Measurements from ENCODE around the gene BAHCC1. TPM values are rescaled to one million over a fixed set of nuclear protein-coding genes. Genes with fewer than 3 reads are reported as not detected.

BAHCC1 gene
- total RNA-seq, 5 donors from 2014 or later (not counting 1 experiment from before 2014, with no cell fraction given), result 0.23 to 0.82 (median 0.33) TPM

DNA sequence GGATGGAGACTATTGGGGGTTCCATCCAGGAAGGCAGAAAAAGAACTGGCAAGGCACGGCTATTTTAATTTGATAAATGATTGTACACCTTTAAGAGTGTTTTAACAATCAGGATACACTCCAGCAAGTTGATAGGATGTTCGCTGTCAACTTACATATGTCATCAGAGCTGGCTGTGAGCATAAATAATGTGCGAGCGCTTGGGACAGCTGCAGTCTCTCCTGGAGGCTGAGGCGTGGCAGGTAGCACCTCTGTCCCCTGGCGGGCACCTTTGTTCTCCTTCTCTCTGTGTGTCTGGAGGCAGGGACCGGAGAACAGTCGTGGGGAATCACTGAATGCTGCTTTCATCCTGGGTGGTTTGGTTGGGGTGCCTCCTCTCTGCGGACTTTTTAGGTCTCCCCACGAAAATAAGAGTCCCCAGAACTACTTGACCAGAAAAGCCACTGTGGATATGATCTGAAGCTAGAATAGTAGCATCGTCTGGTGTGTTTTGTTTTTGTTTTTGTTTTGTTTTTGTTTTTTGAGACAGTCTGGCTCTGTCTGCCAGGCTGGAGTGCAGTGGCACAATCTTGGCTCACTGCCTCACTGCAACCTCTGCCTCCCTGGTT is 9.4 kb downstream of the BAHCC1 start:
- DNase-seq, result no peak
- no peaks in the 10 kb centered on the region for H3K36me3 ChIP-seq (ENCODE audit: control insufficient read depth in 2 of 2, extremely low read depth in 1 of 2, insufficient read depth in 1 of 2, low read length in 1 of 2)
- H3K4me1 Mint-ChIP-seq, result peaks cover 4 to 6% (median 6%) of the 10 kb centered on the region in 3 donors
- peaks cover 50 to 90% of the 10 kb centered on the region in 2 donors for H3K27me3 Mint-ChIP-seq
- ChIA-PET POLR2A (no interaction called here), CTCF (no interaction called here)
- H3K4me1 ChIP-seq (ENCODE audit: control insufficient read depth in 1 of 2, extremely low read depth in 1 of 2, insufficient read depth in 2 of 2, low read length in 2 of 2), result peaks cover 2 to 17% of the 10 kb centered on the region in 2 experiments
- H3K27ac ChIP-seq (ENCODE audit: low read length), result no peak overlapping the region
- 66% methylated on average over 6 of the region's 11 CpGs for WGBS (ENCODE audit: insufficient coverage)
- no peaks in the 10 kb centered on the region for H3K9me3 Mint-ChIP-seq
- ATAC-seq (replicated peaks in 1 of 4), result no peak
- no peak overlapping the region for H3K4me3 ChIP-seq (ENCODE audit: control insufficient read depth in 1 of 2, extremely low read depth in 1 of 2, low read length in 1 of 2)
- peaks cover 0 to 94% of the 10 kb centered on the region in 2 experiments for H3K27me3 ChIP-seq (replicated peaks in 1 of 2; ENCODE audit: control insufficient read depth in 2 of 2, extremely low read depth in 1 of 2, insufficient read depth in 2 of 2, low read length in 1 of 2)
- H3K36me3 Mint-ChIP-seq, result no peaks in the 10 kb centered on the region
- H3K9me3 ChIP-seq, result no peaks in the 10 kb centered on the region
- no peak overlapping the region for H3K4me3 Mint-ChIP-seq
- no peak overlapping the region for H3K27ac Mint-ChIP-seq

DNA sequence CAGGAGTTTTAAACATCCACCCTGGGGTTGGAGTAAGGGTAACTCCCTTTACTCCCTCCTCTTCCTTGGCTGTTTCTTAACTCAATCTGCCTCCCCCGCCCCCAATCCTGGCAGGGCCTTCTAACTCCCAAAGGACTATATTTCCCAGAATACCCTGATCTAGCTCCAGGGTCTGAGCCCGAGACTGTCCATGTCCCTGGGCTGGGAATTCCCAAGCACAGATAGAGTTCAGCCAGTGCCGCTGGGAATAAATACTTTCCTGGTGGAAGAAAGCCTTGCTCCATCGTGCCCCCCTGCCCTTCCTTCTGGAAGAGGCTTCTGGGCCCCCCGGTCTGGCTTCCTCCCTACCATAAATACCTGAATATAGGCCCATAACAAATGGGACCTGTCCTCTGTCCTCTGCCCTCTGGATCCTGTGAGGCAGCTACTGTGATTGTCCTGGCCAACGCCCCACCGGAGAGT is 10.2 kb downstream of the BAHCC1 start:
- Mint-ChIP-seq H3K4me1 (peaks cover 0 to 3% (median 2%) of the 10 kb centered on the region in 3 donors), H3K4me3 (no peak overlapping the region), H3K27me3 (peaks cover 47 to 87% of the 10 kb centered on the region in 2 donors), H3K27ac (no peak overlapping the region), H3K9me3 (no peaks in the 10 kb centered on the region), H3K36me3 (no peaks in the 10 kb centered on the region)
- no peaks in the 10 kb centered on the region for H3K36me3 ChIP-seq (ENCODE audit: control insufficient read depth in 2 of 2, extremely low read depth in 1 of 2, insufficient read depth in 1 of 2, low read length in 1 of 2)
- H3K27ac ChIP-seq (ENCODE audit: low read length), result no peak overlapping the region
- WGBS (ENCODE audit: insufficient coverage), result 88% methylated on average over 5 of the region's 7 CpGs
- ChIA-PET POLR2A (no interaction called here), CTCF (no interaction called here)
- ATAC-seq (replicated peaks in 1 of 4) (no peak), DNase-seq (no peak)
- H3K9me3 ChIP-seq, result no peaks in the 10 kb centered on the region
- peaks cover 0 to 94% of the 10 kb centered on the region in 2 experiments for H3K27me3 ChIP-seq (replicated peaks in 1 of 2; ENCODE audit: control insufficient read depth in 2 of 2, extremely low read depth in 1 of 2, insufficient read depth in 2 of 2, low read length in 1 of 2)
- no peak overlapping the region for H3K4me3 ChIP-seq (ENCODE audit: control insufficient read depth in 1 of 2, extremely low read depth in 1 of 2, low read length in 1 of 2)
- H3K4me1 ChIP-seq (ENCODE audit: control insufficient read depth in 1 of 2, extremely low read depth in 1 of 2, insufficient read depth in 2 of 2, low read length in 2 of 2), result peaks cover 0 to 11% of the 10 kb centered on the region in 2 experiments

DNA sequence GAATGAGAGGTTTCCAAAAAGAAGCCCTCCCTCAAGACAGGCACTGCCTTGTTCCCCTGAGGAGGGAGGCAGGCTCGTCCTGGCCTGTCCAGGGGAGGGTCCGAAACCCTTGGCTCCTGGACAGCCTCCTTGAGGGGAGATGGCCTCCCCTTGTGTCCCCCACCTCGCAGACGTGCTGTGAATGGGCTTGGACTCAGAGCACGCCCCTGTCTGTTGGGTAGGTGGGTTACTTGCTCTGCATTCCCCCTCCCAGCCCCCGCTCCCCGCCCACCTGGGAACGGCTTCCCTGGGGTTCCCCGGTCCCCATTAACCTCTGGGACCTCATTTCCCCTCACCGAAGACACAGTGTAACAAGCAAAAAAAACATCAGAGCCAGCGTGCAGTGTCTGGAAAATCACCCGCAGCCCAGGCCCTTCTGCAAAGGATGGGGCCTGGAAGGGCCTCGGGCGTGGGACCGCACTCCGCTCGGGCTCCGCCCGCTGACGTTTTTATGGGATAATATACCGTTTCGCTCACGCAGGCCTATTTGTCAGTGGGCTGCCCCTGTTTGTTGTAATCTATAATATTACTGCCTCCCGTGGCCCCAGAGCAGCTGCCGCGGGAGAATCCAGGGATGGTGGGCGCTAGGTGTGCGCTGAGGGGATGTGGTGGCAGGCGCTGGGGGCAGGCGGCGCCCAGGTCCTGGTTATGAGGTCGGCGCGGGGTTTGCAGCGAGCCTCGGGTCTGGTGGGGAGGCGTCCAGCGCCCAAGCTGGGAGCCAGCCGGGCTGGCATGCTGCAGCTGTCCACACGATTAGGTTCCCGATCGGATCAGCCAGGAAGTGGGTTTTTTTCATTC is 11.1 kb downstream of the BAHCC1 start:
- 75% methylated on average over 31 of the region's 42 CpGs for WGBS (ENCODE audit: insufficient coverage)
- H3K27me3 Mint-ChIP-seq, result peaks cover 40 to 80% of the 10 kb centered on the region in 2 donors

DNA sequence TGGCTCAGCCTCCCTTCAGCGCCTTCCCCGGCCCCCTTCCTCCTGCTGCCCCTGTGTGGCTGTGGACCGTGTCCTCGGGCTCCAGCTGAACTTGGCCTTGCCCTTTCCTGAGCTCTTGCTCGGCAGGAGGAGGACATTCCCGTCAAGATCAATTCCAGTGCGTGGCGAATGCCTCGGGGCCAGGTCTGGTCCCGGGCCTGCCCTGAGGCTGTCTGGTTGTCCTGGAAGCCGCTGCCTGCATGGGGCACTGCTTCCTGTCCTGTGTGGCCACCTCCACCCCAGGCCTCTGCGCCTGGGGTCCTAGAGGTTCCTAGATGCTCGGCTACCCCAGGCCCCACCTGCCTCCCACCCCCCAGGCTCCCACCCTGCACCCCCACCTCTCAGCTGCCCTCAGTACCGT is 12.8 kb downstream of the BAHCC1 start:
- Histone ChIP-seq H3K4me1 (ENCODE audit: control insufficient read depth in 1 of 2, extremely low read depth in 1 of 2, insufficient read depth in 2 of 2, low read length in 2 of 2) (peaks cover 20 to 23% of the 10 kb centered on the region in 2 experiments), H3K9me3 (no peaks in the 10 kb centered on the region), H3K36me3 (ENCODE audit: control insufficient read depth in 2 of 2, extremely low read depth in 1 of 2, insufficient read depth in 1 of 2, low read length in 1 of 2) (no peaks in the 10 kb centered on the region), H3K4me3 (ENCODE audit: control insufficient read depth in 1 of 2, extremely low read depth in 1 of 2, low read length in 1 of 2) (no peak overlapping the region), H3K27me3 (replicated peaks in 1 of 2; ENCODE audit: control insufficient read depth in 2 of 2, extremely low read depth in 1 of 2, insufficient read depth in 2 of 2, low read length in 1 of 2) (peaks cover 0 to 91% of the 10 kb centered on the region in 2 experiments), H3K27ac (ENCODE audit: low read length) (no peak overlapping the region)
- Mint-ChIP-seq H3K9me3 (no peaks in the 10 kb centered on the region), H3K27me3 (peaks cover 29 to 68% of the 10 kb centered on the region in 2 donors), H3K36me3 (no peaks in the 10 kb centered on the region), H3K4me3 (no peak overlapping the region), H3K4me1 (peaks cover 12 to 14% (median 12%) of the 10 kb centered on the region in 3 donors), H3K27ac (no peak overlapping the region)
- WGBS (ENCODE audit: insufficient coverage), result 90% methylated on average over 6 of the region's 14 CpGs
- ChIA-PET CTCF (no interaction called here), POLR2A (no interaction called here)
- ATAC-seq (replicated peaks in 1 of 4) (no peak), DNase-seq (no peak)

More for the DNA sequence above, 11.1 kb downstream of the BAHCC1 start:
- ATAC-seq (replicated peaks in 1 of 4) (no peak), DNase-seq (no peak)
- Histone ChIP-seq H3K9me3 (no peaks in the 10 kb centered on the region), H3K27ac (ENCODE audit: low read length) (no peak overlapping the region), H3K4me1 (ENCODE audit: control insufficient read depth in 1 of 2, extremely low read depth in 1 of 2, insufficient read depth in 2 of 2, low read length in 2 of 2) (peaks cover 6 to 12% of the 10 kb centered on the region in 2 experiments), H3K4me3 (ENCODE audit: control insufficient read depth in 1 of 2, extremely low read depth in 1 of 2, low read length in 1 of 2) (no peak overlapping the region), H3K27me3 (replicated peaks in 1 of 2; ENCODE audit: control insufficient read depth in 2 of 2, extremely low read depth in 1 of 2, insufficient read depth in 2 of 2, low read length in 1 of 2) (peaks cover 0 to 93% of the 10 kb centered on the region in 2 experiments), H3K36me3 (ENCODE audit: control insufficient read depth in 2 of 2, extremely low read depth in 1 of 2, insufficient read depth in 1 of 2, low read length in 1 of 2) (no peaks in the 10 kb centered on the region)
- ChIA-PET CTCF (no interaction called here), POLR2A (no interaction called here)
- H3K36me3 Mint-ChIP-seq, result no peaks in the 10 kb centered on the region
- H3K9me3 Mint-ChIP-seq, result no peaks in the 10 kb centered on the region
- peaks cover 2 to 3% (median 2%) of the 10 kb centered on the region in 3 donors for H3K4me1 Mint-ChIP-seq
- no peak overlapping the region for H3K4me3 Mint-ChIP-seq
- no peak overlapping the region for H3K27ac Mint-ChIP-seq

DNA sequence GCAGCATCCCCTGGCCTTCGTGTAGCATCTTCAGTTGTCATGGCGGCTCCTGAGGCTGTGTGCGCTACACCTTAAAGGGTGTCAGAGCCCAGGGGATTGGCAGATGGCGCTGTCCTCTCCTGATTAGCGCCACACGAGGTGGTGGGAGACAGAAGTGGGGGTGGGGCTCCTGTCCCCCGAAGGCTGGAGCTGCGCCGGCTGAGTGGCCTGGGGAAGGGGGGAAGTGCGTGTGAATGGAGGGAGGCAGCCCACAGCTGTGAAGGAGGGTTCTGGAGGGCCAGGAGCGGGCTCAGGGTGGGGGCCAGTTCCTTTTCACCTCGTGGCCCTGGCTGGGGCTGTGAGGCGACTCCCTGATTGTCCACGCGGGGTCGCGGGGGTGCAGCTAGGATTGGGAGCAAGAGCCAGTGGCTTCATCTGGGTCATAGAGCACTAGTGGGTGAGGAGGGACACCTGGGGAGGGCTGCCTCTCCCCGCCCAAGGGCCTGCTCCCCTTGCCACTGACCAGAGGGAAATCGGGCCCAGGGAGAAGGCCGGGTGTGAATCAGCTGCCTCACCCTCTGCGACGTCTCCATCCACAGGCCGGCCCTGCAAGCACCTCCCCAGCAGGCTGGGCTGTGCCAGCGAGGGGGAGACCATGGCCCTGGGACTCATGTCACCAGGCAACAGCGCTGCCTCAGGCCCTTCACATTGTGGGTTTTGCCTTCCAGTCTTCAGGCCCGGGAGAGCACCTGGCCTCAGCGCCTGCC is 14.1 kb downstream of the BAHCC1 start:
- Mint-ChIP-seq H3K27me3 (peaks cover 21 to 58% of the 10 kb centered on the region in 2 donors), H3K4me1 (peaks cover 12 to 18% (median 17%) of the 10 kb centered on the region in 3 donors), H3K36me3 (no peaks in the 10 kb centered on the region), H3K9me3 (no peaks in the 10 kb centered on the region), H3K4me3 (no peak overlapping the region), H3K27ac (no peak overlapping the region)
- WGBS (ENCODE audit: insufficient coverage), result 77% methylated on average over 21 of the region's 27 CpGs
- Histone ChIP-seq H3K4me3 (ENCODE audit: control insufficient read depth in 1 of 2, extremely low read depth in 1 of 2, low read length in 1 of 2) (no peak overlapping the region), H3K4me1 (ENCODE audit: control insufficient read depth in 1 of 2, extremely low read depth in 1 of 2, insufficient read depth in 2 of 2, low read length in 2 of 2) (peaks cover 26 to 35% of the 10 kb centered on the region in 2 experiments), H3K27me3 (replicated peaks in 1 of 2; ENCODE audit: control insufficient read depth in 2 of 2, extremely low read depth in 1 of 2, insufficient read depth in 2 of 2, low read length in 1 of 2) (peaks cover 0 to 95% of the 10 kb centered on the region in 2 experiments), H3K27ac (ENCODE audit: low read length) (no peak overlapping the region), H3K36me3 (ENCODE audit: control insufficient read depth in 2 of 2, extremely low read depth in 1 of 2, insufficient read depth in 1 of 2, low read length in 1 of 2) (no peaks in the 10 kb centered on the region), H3K9me3 (no peaks in the 10 kb centered on the region)
- CTCF ChIA-PET, result no interaction called here
- DNase-seq (no peak), ATAC-seq (replicated peaks in 1 of 4) (no peak)
- POLR2A ChIA-PET, result no interaction called here

DNA sequence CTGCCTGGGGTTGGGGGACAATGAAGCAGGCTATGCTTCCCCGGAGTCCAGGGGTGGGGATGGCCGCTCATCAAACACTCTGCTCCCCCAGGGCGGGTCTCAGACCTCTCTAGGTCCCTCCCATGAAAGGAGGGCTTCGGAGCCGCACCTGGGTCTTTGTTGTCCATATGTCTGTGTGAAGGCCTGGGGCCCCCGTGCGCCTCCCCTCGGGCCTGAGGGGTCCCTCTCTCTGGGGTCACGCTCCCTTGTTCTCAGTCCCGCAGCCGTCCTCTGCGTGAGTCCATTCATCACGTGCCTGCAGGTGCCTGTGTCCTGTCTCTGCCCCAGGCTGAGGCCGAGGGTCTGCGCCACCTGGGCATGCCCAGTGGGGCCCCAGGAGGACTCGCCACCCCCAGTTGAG is 15.6 kb downstream of the BAHCC1 start:
- no peak overlapping the region for H3K4me3 Mint-ChIP-seq
- POLR2A ChIA-PET, result no interaction called here
- H3K9me3 ChIP-seq, result no peaks in the 10 kb centered on the region
- H3K27me3 ChIP-seq (replicated peaks in 1 of 2; ENCODE audit: control insufficient read depth in 2 of 2, extremely low read depth in 1 of 2, insufficient read depth in 2 of 2, low read length in 1 of 2), result peaks cover 0 to 88% of the 10 kb centered on the region in 2 experiments
- DNase-seq (no peak), ATAC-seq (replicated peaks in 1 of 4) (no peak)
- no peak overlapping the region for H3K4me3 ChIP-seq (ENCODE audit: control insufficient read depth in 1 of 2, extremely low read depth in 1 of 2, low read length in 1 of 2)
- no peaks in the 10 kb centered on the region for H3K9me3 Mint-ChIP-seq
- peaks cover 26 to 35% of the 10 kb centered on the region in 2 experiments for H3K4me1 ChIP-seq (ENCODE audit: control insufficient read depth in 1 of 2, extremely low read depth in 1 of 2, insufficient read depth in 2 of 2, low read length in 2 of 2)
- H3K4me1 Mint-ChIP-seq, result peaks cover 12 to 18% (median 17%) of the 10 kb centered on the region in 3 donors
- peaks cover 16 to 44% of the 10 kb centered on the region in 2 donors for H3K27me3 Mint-ChIP-seq
- H3K27ac Mint-ChIP-seq, result no peak overlapping the region
- H3K36me3 ChIP-seq (ENCODE audit: control insufficient read depth in 2 of 2, extremely low read depth in 1 of 2, insufficient read depth in 1 of 2, low read length in 1 of 2), result no peaks in the 10 kb centered on the region
- H3K27ac ChIP-seq (ENCODE audit: low read length), result no peak overlapping the region
- no peaks in the 10 kb centered on the region for H3K36me3 Mint-ChIP-seq
- WGBS (ENCODE audit: insufficient coverage), result 90% methylated on average over 13 of the region's 16 CpGs
- CTCF ChIA-PET, result no interaction called here

Data from T-cell (primary cell).